ENCODE measurements around the gene SLC12A9. TPM values are rescaled to one million over a fixed set of nuclear protein-coding genes. Genes with fewer than 3 reads are reported as not detected.
A peak's percentile ranks its signal among the peaks of the same experiment; 100 is the strongest.

SLC12A9 gene, protein sequence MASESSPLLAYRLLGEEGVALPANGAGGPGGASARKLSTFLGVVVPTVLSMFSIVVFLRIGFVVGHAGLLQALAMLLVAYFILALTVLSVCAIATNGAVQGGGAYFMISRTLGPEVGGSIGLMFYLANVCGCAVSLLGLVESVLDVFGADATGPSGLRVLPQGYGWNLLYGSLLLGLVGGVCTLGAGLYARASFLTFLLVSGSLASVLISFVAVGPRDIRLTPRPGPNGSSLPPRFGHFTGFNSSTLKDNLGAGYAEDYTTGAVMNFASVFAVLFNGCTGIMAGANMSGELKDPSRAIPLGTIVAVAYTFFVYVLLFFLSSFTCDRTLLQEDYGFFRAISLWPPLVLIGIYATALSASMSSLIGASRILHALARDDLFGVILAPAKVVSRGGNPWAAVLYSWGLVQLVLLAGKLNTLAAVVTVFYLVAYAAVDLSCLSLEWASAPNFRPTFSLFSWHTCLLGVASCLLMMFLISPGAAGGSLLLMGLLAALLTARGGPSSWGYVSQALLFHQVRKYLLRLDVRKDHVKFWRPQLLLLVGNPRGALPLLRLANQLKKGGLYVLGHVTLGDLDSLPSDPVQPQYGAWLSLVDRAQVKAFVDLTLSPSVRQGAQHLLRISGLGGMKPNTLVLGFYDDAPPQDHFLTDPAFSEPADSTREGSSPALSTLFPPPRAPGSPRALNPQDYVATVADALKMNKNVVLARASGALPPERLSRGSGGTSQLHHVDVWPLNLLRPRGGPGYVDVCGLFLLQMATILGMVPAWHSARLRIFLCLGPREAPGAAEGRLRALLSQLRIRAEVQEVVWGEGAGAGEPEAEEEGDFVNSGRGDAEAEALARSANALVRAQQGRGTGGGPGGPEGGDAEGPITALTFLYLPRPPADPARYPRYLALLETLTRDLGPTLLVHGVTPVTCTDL
- total RNA-seq (2021) (23.8 and 26.1 TPM in 2 replicates), Bru-seq, nascent RNA (percentile 49 among the genes with signal in this experiment), BruChase-seq, experiment 1, labeled RNA remaining after a 2-hour chase (percentile 65 among the genes with signal in this experiment), BruChase-seq, experiment 2, labeled RNA remaining after a 6-hour chase (percentile 76 among the genes with signal in this experiment)
- long read RNA-seq, full-length matches to known transcripts, result 1 of 26 reads
- long read RNA-seq, partial matches to known transcripts, result 7 of 26 reads
- long read RNA-seq, other reads (novel, unspliced or antisense), result 18 of 26 reads

DNA sequence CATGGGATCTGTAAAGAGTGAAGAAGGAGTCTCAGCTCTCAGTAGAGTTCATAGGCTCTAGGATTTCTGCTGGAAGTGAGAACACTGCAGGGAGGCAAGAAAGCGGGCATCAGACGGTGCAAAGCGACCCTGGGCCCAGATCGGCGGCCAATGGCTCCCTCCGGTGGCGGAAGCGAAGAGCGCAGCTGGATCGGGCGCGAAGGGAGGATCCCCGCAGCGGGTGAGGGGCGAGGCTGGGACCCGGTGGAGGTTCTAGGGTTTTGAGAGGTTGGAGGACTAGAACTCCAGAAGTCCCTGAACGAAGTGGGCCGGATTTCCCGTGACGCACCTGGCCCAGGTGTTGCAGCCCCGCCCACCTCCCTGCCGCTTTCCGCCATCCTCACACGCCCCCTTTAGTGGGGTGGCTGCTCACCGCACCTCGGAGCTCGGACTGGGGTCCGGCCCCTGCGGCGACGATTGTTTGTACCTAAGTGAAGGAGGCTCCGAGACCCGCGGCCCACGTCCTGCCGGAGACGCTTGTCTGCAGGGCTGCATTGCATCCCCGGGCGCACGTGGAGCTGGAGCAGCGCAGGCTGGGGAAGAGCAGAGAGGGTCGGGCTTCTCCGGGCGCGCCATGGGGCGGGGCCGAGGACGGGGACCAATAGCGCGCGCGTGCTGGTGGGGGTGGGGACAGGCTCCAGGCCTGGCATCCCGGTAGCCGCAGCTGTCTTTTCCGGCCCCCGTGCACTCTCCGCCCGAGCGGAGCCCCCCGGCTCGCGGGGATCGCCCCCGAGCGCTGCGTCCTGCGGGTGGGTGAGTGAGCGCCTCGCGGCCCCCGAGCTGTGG lies at the start of gene SLC12A9:
SLC12A9 (plus strand) TSS at position 666 of the 825 bp plus-strand sequence. CDS start 1,485 bp downstream, outside the sequence.
- Histone ChIP-seq H3K36me3 (ENCODE audit: insufficient read depth, low read length, poor library complexity, severe bottlenecking) (no peaks in the 10 kb centered on the region), H3K4me1 (ENCODE audit: insufficient read depth, low read length, poor library complexity, severe bottlenecking) (peaks cover 9% of the 10 kb centered on the region), H3K27ac (ENCODE audit: low read depth, low read length, poor library complexity, severe bottlenecking) (peak within 1 kb of the TSS; percentile 24), H3K27me3 (replicated peaks; ENCODE audit: insufficient read depth, low read depth, low read length, poor library complexity) (no peaks in the 10 kb centered on the region), H3K4me3 (ENCODE audit: low read depth, low read length, poor library complexity, severe bottlenecking) (peak within 1 kb of the TSS; percentile 76), H3K9me3 (ENCODE audit: low read depth, low read length, poor library complexity, severe bottlenecking) (no peaks in the 10 kb centered on the region)
- CTCF ChIA-PET, result interaction anchor here (0.6 to 2.8 kb wide), 7 partner anchors 16 to 161 kb away, joined by 3 to 50 read pairs (median 8); partner anchors contain the start of genes EPHB4, POP7 and SRRT
- peak; percentile 97 for DNase-seq (ENCODE audit: low spot score)
- TSS peak; percentile 82 for BruUV-seq (replicated peaks)
- TF ChIP-seq EZH2 (IDR thresholded peaks at IDR 0.05; ENCODE audit: borderline replicate concordance, low read depth, low read length, poor library complexity, severe bottlenecking), result no peak
- TF ChIP-seq, protein P1, sequence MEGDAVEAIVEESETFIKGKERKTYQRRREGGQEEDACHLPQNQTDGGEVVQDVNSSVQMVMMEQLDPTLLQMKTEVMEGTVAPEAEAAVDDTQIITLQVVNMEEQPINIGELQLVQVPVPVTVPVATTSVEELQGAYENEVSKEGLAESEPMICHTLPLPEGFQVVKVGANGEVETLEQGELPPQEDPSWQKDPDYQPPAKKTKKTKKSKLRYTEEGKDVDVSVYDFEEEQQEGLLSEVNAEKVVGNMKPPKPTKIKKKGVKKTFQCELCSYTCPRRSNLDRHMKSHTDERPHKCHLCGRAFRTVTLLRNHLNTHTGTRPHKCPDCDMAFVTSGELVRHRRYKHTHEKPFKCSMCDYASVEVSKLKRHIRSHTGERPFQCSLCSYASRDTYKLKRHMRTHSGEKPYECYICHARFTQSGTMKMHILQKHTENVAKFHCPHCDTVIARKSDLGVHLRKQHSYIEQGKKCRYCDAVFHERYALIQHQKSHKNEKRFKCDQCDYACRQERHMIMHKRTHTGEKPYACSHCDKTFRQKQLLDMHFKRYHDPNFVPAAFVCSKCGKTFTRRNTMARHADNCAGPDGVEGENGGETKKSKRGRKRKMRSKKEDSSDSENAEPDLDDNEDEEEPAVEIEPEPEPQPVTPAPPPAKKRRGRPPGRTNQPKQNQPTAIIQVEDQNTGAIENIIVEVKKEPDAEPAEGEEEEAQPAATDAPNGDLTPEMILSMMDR (conservative IDR thresholded peaks at IDR 0.05; ENCODE audit: low read depth, low read length), result peak; percentile 95
- POLR2A ChIA-PET (ENCODE audit: low non-redundant PET), result interaction anchor here (0.6 to 1.1 kb wide), 4 partner anchors 20 to 266 kb away, joined by 3 to 7 read pairs (median 4); partner anchors contain the start of genes EPHB4, FBXO24 and SRRT
- intact Hi-C loops (cut with micrococcal nuclease; ENCODE audit: unreplicated experiment), result loop anchor here (1.0 kb wide), 2 partner anchors 53 to 147 kb away; no protein-coding TSS in a partner anchor

DNA sequence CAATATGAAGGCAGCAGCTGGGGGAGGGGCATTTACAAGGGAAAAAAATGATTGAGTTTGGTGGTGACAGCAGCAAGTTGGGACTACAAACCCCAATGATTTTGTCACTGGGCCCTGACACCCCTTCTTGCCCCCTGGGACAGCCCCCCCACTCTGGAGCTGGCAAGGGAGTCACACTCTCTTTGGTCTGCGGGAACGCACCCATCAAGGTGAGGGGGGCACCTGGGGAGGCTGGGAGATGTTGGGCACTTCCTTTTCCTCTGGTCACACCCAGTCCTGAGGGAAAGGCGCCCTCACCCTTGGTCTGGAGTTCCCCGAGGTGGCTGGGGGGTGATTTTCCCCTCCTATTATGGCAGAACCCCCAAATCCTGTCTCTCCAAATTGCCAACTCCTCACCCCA lies 49.6 kb upstream of the SLC12A9 start:
- peaks cover 20% of the 10 kb centered on the region for H3K4me1 ChIP-seq (ENCODE audit: insufficient read depth, low read length, poor library complexity, severe bottlenecking)
- no peak overlapping the region for H3K4me3 ChIP-seq (ENCODE audit: low read depth, low read length, poor library complexity, severe bottlenecking)
- CTCF ChIA-PET, result interaction anchor here (4.8 kb wide), 1 partner anchor 49 kb away, joined by 50 read pairs; the partner anchor contains the start of gene SLC12A9
- no peaks in the 10 kb centered on the region for H3K9me3 ChIP-seq (ENCODE audit: low read depth, low read length, poor library complexity, severe bottlenecking)
- no TSS peak for BruUV-seq (replicated peaks)
- intact Hi-C loops (cut with micrococcal nuclease; ENCODE audit: unreplicated experiment), result no loop called here
- no peaks in the 10 kb centered on the region for H3K27me3 ChIP-seq (replicated peaks; ENCODE audit: insufficient read depth, low read depth, low read length, poor library complexity)
- TF ChIP-seq, protein P1 (conservative IDR thresholded peaks at IDR 0.05; ENCODE audit: low read depth, low read length), result no peak
- TF ChIP-seq EZH2 (IDR thresholded peaks at IDR 0.05; ENCODE audit: borderline replicate concordance, low read depth, low read length, poor library complexity, severe bottlenecking), result no peak
- H3K27ac ChIP-seq (ENCODE audit: low read depth, low read length, poor library complexity, severe bottlenecking), result peak overlapping the region; percentile 45
- POLR2A ChIA-PET (ENCODE audit: low non-redundant PET), result no interaction called here
- peaks cover 48% of the 10 kb centered on the region for H3K36me3 ChIP-seq (ENCODE audit: insufficient read depth, low read length, poor library complexity, severe bottlenecking)
- DNase-seq (ENCODE audit: low spot score), result no peak

All from A673 (cell line).